Ovary (tissue), 9 donors: Measurements from ENCODE around the gene FGD5. TPM values are rescaled to one million over a fixed set of nuclear protein-coding genes. Genes with fewer than 3 reads are reported as not detected.

Experiments
- DNase-seq, 5 donors: peaks; one replicate each; pipeline ENCODE4 v3.0.0-alpha.2; 2019 to 2020
- H3K27ac ChIP-seq, 2 donors: fragments of 200-600 bp; one replicate each; pipeline versions ENCODE4 v1.5.1 to v1.8.0; 2019 to 2022
- H3K27me3 ChIP-seq: fragments of 200-600 bp; one replicate; pipeline ENCODE4 v1.8.0; 2022
- H3K36me3 ChIP-seq: fragments of 200-600 bp; sonication (generic); one replicate; pipeline ENCODE4 v1.5.1; 2019
- H3K4me1 ChIP-seq: one replicate; pipeline ENCODE4 v1.8.1; 2013; ENCODE audit warnings: mild to moderate bottlenecking, moderate library complexity; ENCODE audit not compliant: insufficient read depth
- H3K4me3 ChIP-seq: fragments of 200-600 bp; sonication (generic); one replicate; pipeline ENCODE4 v1.5.1; 2017
- H3K9me3 ChIP-seq, 2 donors: fragments of 200-600 bp in 1 of 2; sonication (generic) in 1 of 2; one replicate each; pipeline versions ENCODE4 v1.5.1 to v1.8.1; 2013 to 2019; ENCODE audit warnings: mild to moderate bottlenecking in 1 of 2, moderate library complexity in 1 of 2
- EP300 ChIP-seq: sonication (generic); formaldehyde crosslinking; IDR thresholded peaks from one replicate; pipeline ENCODE4 v1.6.1; 2017; ENCODE audit warnings: antibody characterized with exemption
- POLR2A ChIP-seq: fragments of 450-650 bp; IDR thresholded peaks from one replicate; pipeline ENCODE4 v1.6.1; 2017; ENCODE audit warnings: antibody characterized with exemption, mild to moderate bottlenecking, moderate library complexity
- WGBS, 3 donors: extraction: QIAGEN DNeasy Blood & Tissue Kit in 1 of 3; methylation state at CpG; one replicate each; pipeline versions ENCODE4 v1.1.5 to v1.1.7; 2013 to 2017; 5-methylcytosine and 5-hydroxymethylcytosine counted together
- intact Hi-C, 4 donors: fragments of 100-400 bp; cut with DNase I; formaldehyde crosslinking; loops; one replicate each; pipeline versions ENCODE4 v1.11.0 to v1.15.1; 2022 to 2023
- polyA plus RNA-seq, 2 donors: library from polyadenylated mRNA; stranded (reverse); fragments of 200-250 nt in 1 of 2; fragments of 350-450 nt in 1 of 2; fragmentation: Illumina TruSeq in 1 of 2; extraction: RNeasy Lipid Tissue Mini Kit (QIAGEN cat#74804) in 1 of 2; gene quantifications; one replicate each; pipeline ENCODE4 v1.2.3, GENCODE V29; 2013 to 2014
- total RNA-seq, 7 donors: library from RNA; depleted of rRNA in 2 of 7; stranded (reverse); fragments of >200 nt in 2 of 7; fragmentation: NEBNext Ultra II Directional in 3 of 7; extraction: Animal tissue kit (Norgen Biotek cat#: 25700) in 3 of 7; gene quantifications; one replicate each; pipeline versions ENCODE4 v1.1.0 to v1.2.4, GENCODE V29; 2016 to 2023
- TF ChIP-seq, protein P1 (sequence below), 3 donors: fragments of 450-650 bp in 2 of 3; fragments of 200-600 bp in 1 of 3; IDR thresholded peaks; one replicate each; pipeline versions ENCODE4 v1.5.1 to v1.8.0; 2016 to 2022; ENCODE audit warnings: antibody characterized with exemption in 3 of 3, mild to moderate bottlenecking in 1 of 3
- donor health status: DM: no; HTN: no; CAD: no; lungs with moderate emphysema.
- donor health status: DM: no; HTN: no; CAD: no.
- donor health status: Bipolar disorder and iron deficiency.
- donor health status: DM: yes; HTN: yes; CAD: no.
- donor health status: DM: no; HTN: no; CAD: no.
- donor health status: DM: yes; HTN: yes; CAD: no.

Gene FGD5
- total and polyA plus RNA-seq, 9 donors = 5.1 to 38.3 (median 13.0) TPM

DNA sequence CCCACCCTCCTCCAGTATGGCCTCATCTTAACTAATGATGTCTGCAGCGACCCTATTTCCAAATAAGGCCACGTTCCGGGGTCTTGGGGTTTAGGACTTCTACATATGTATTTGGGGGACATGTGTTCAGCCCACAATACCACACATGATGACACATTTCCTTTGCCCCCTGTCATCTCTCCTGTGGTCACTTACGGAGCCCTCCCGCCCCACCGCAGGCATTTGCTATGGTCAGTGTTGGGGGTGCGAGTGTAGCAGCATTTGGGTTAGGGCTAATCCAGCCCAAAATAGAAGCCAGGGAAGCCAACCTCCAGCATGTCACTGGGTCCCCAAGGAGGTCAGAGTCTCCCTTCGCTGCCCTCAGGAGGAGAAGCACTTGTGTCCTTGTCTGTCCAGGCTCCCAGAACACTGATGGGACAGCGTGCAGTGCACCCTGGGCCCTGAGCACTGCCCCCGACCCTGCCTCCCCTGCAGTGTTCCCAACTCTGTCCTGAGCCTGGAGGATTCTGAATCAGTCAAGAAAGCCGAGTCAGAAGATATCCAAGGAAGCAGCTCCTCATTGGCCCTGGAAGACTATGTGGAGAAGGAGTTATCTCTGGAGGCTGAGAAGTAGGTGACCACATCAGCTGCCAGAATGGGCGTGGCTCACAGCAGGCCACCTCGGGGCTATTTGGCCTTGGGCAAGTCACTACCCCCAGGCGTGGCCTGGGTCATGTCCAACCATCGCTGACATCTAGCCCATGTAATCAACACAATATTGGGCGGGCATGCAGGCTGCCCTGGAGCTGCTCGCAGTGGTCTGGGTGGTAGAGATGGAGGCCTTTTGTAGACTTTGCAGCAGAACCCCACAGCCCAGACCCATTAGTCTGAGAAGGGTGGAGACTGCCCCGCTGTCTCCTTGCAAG, 46.9 kb upstream of the FGD5 start:
- no peak overlapping the region for H3K4me3 ChIP-seq
- no peaks in the 10 kb centered on the region for H3K27me3 ChIP-seq
- H3K36me3 ChIP-seq = no peaks in the 10 kb centered on the region
- intact Hi-C loops = no loop called here
- no peak for TF ChIP-seq EP300
- TF ChIP-seq, protein P1, sequence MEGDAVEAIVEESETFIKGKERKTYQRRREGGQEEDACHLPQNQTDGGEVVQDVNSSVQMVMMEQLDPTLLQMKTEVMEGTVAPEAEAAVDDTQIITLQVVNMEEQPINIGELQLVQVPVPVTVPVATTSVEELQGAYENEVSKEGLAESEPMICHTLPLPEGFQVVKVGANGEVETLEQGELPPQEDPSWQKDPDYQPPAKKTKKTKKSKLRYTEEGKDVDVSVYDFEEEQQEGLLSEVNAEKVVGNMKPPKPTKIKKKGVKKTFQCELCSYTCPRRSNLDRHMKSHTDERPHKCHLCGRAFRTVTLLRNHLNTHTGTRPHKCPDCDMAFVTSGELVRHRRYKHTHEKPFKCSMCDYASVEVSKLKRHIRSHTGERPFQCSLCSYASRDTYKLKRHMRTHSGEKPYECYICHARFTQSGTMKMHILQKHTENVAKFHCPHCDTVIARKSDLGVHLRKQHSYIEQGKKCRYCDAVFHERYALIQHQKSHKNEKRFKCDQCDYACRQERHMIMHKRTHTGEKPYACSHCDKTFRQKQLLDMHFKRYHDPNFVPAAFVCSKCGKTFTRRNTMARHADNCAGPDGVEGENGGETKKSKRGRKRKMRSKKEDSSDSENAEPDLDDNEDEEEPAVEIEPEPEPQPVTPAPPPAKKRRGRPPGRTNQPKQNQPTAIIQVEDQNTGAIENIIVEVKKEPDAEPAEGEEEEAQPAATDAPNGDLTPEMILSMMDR (IDR thresholded peaks at IDR 0.05) = no peak
- no peak for TF ChIP-seq POLR2A
- DNase-seq = peak in 1 of 5 donors; percentile 8
- 84 to 88% (median 87%) methylated on average over 18 of the region's 18 CpGs for WGBS, 3 donors
- H3K4me1 ChIP-seq = no peaks in the 10 kb centered on the region
- no peaks in the 10 kb centered on the region for H3K9me3 ChIP-seq
- H3K27ac ChIP-seq = no peak overlapping the region

DNA sequence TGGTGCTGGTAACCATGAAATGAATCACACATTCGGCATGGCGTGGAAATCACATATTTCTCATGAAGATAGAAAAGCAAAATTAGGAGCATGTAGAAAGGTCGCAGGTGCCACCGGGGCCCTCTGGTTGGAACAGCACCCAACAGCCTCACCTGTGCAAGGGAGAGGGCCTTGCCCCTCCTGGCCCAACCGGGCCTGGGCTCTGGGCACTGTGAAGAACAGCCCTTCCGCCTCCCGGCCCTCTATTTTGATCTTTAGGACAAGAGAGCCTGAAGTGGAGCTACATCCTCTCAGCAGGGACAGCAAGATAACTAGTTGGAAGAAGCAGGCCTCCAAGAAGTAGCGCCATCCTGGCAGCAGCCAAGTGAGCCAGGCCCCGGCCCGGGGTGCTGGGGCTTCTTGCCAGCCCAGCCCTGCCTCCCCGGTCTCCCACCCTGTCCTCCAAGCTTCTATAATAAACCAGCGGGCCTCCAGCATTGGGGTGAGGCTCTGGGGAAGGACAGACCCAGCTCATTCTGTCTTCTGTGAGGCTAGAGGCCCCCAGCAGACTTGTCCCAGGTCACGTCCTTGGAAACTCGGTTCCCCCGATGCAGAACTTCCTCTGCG, 46.1 kb upstream of the FGD5 start:
- H3K27me3 ChIP-seq = no peaks in the 10 kb centered on the region
- H3K36me3 ChIP-seq = no peaks in the 10 kb centered on the region
- intact Hi-C loops = no loop called here
- WGBS, 3 donors = 85 to 90% (median 88%) methylated on average over 15 to 16 of the region's 16 CpGs
- H3K27ac ChIP-seq = no peak overlapping the region
- no peak for TF ChIP-seq POLR2A
- TF ChIP-seq EP300 = no peak
- TF ChIP-seq, protein P1 (IDR thresholded peaks at IDR 0.05) = no peak
- no peaks in the 10 kb centered on the region for H3K4me1 ChIP-seq
- DNase-seq = peak in 1 of 5 donors; percentile 5
- H3K9me3 ChIP-seq = no peaks in the 10 kb centered on the region
- H3K4me3 ChIP-seq = no peak overlapping the region

DNA sequence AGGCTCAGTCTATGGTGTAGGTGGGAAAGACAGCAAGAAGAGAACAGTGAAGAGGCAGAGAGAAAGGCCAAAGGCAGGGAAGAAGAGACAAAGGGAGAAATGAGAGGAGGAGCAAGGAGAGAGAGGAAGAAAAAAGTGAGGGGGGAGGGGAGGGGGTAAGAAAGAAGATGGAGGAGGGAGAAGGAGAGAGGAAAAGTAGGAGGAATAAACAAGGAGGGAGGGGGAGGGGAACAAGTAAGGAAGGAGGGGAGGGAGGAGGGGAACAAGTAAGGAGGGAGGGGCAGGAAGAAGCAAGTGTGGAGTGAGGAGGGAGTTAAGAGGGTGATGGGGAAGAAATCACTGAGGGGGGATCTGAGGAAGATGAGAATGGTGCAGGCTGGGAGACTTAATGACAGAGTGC, 45.5 kb upstream of the FGD5 start:
- H3K4me1 ChIP-seq = no peaks in the 10 kb centered on the region
- no peaks in the 10 kb centered on the region for H3K9me3 ChIP-seq
- no peak for DNase-seq
- no peak overlapping the region for H3K27ac ChIP-seq
- no peaks in the 10 kb centered on the region for H3K27me3 ChIP-seq
- TF ChIP-seq POLR2A = no peak
- TF ChIP-seq, protein P1 (IDR thresholded peaks at IDR 0.05) = no peak
- TF ChIP-seq EP300 = no peak
- no peak overlapping the region for H3K4me3 ChIP-seq
- intact Hi-C loops = no loop called here
- no peaks in the 10 kb centered on the region for H3K36me3 ChIP-seq

DNA sequence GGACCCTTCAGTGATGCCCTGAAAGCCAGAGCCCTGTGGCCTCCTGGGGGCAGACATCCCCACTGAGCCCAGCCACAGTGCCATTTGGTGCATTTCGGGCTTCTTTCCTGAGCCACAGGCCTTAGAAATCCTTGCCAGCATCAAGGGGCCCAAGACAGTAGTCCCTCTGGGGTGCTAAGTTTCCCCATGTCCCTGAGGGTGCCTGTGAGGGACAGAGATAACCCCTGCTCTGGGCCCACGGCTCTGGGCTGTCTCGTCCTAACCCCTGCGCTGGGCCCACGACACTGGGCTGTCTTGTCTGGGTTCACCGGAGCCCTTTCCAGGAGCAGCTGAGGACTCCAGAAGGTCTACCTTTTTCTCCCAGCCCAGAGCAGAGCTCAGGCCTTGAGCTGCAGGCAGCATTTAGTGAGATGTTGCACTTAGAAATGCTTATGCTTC, 45.1 kb upstream of the FGD5 start:
- TF ChIP-seq EP300 (no peak), POLR2A (no peak)
- TF ChIP-seq, protein P1 (IDR thresholded peaks at IDR 0.05) = no peak
- Histone ChIP-seq H3K36me3 (no peaks in the 10 kb centered on the region), H3K27ac (no peak overlapping the region), H3K9me3 (no peaks in the 10 kb centered on the region), H3K4me1 (no peaks in the 10 kb centered on the region), H3K27me3 (no peaks in the 10 kb centered on the region), H3K4me3 (no peak overlapping the region)
- WGBS, 3 donors = 87 to 90% (median 89%) methylated on average over 6 of the region's 6 CpGs
- intact Hi-C loops = no loop called here
- DNase-seq = peak in 1 of 5 donors; percentile 8
